HG03442 (cell line): ENCODE results near the gene FSCN2.

Experiments
- ATAC-seq: cut with Tn5 transposase; IDR thresholded peaks from one replicate; pipeline ENCODE4 v1.9.1; 2021; ENCODE audit warnings: mild to moderate bottlenecking, moderate library complexity; ENCODE audit not compliant: unreplicated experiment

Gene FSCN2

GRCh38 chr17:81538651-81539570, 10.7 kb downstream of the FSCN2 start:
- ATAC-seq: no peak

GRCh38 chr17:81539571-81539900, 11.4 kb downstream of the FSCN2 start:
- ATAC-seq: no peak

- no peak for ATAC-seq
Observed at GRCh38 chr17:81539961-81540675, 11.9 kb downstream of the FSCN2 start.

- ATAC-seq: no peak
Observed at GRCh38 chr17:81540676-81541027, 12.5 kb downstream of the FSCN2 start.

- ATAC-seq: no peak
Observed at GRCh38 chr17:81541123-81541522, 12.9 kb downstream of the FSCN2 start.

- no peak for ATAC-seq
Observed at GRCh38 chr17:81542431-81543338, 14.5 kb downstream of the FSCN2 start.

- no peak for ATAC-seq
Observed at GRCh38 chr17:81543339-81543675, 15.1 kb downstream of the FSCN2 start.

GRCh38 chr17:81543756-81544155, 15.6 kb downstream of the FSCN2 start:
- ATAC-seq: no peak

- ATAC-seq: no peak
Observed at GRCh38 chr17:81544281-81544974, 16.3 kb downstream of the FSCN2 start.

GRCh38 chr17:81545160-81545949, 17.2 kb downstream of the FSCN2 start:
- ATAC-seq: no peak

GRCh38 chr17:81546906-81547613, 18.9 kb downstream of the FSCN2 start:
- no peak for ATAC-seq

- no peak for ATAC-seq
Observed at GRCh38 chr17:81547614-81547982, 19.4 kb downstream of the FSCN2 start.

- no peak for ATAC-seq
Observed at GRCh38 chr17:81549031-81549557, 20.9 kb downstream of the FSCN2 start.

GRCh38 chr17:81549826-81550225, 21.6 kb downstream of the FSCN2 start:
- no peak for ATAC-seq

GRCh38 chr17:81550285-81550684, 22.1 kb downstream of the FSCN2 start:
- no peak for ATAC-seq

- ATAC-seq: no peak
Observed at GRCh38 chr17:81550830-81551457, 22.8 kb downstream of the FSCN2 start.

GRCh38 chr17:81551458-81552243, 23.5 kb downstream of the FSCN2 start:
- peak; percentile 11 for ATAC-seq
